MM.1S (cell line): Measurements from ENCODE around the gene GAS7.

ENCODE experiments used
- CTCF ChIP-seq: fragments of 300-600 bp; sonication (generic); IDR thresholded peaks from 2 replicates; pipeline ENCODE4 v1.5.1; 2016; ENCODE audit warnings: antibody characterized with exemption, low read length, mixed read lengths
- EZH2 ChIP-seq: fragments of 300-600 bp; sonication (generic); optimal IDR thresholded peaks from 2 replicates; pipeline ENCODE3; 2017; ENCODE audit warnings: low read depth, mild to moderate bottlenecking, antibody characterized with exemption, low read length, mixed read lengths

- TF ChIP-seq CTCF (no peak), EZH2 (no peak)
Observed at GRCh38 chr17:10116753-10117420, 81.5 kb downstream of the GAS7 start.
